ENCODE data around the gene TBC1D22A.

GRCh38 chr22:46726986-46727317, 35.5 kb upstream of the TBC1D22A start:
- no peak for TF ChIP-seq CTCF (IDR thresholded peaks at IDR 0.05)
- no peak for TF ChIP-seq EP300 (IDR thresholded peaks at IDR 0.05)
